Stimulated activated memory B cell treated with anti-CD40 and anti-IgM and Interleukin-4, amounts not matched to agents 10 μg/mL and 1 μg/mL and 100 μg/mL, for 72 hours (primary cell): ENCODE measurements around the gene PTPRF.
A peak's percentile ranks its signal among the peaks of the same experiment; 100 is the strongest.
"Not testable (repeated sequence)": the region's sequence is repeated elsewhere in the genome, so short reads cannot be mapped to it uniquely, and the experiment has no call there.

ENCODE experiments used
- ATAC-seq: fragments of 150-1000 bp; cut with Tn5 transposase; 2 replicates; pipeline ENCODE4 v1.10.0; 2021
- H3K27ac Mint-ChIP-seq: one replicate; pipeline ENCODE4 v1.8.0; 2022; ENCODE audit warnings: mild to moderate bottlenecking, mixed read lengths
- H3K27me3 Mint-ChIP-seq: one replicate; pipeline ENCODE4 v1.8.0; 2022; ENCODE audit warnings: mixed read lengths
- H3K36me3 Mint-ChIP-seq: one replicate; pipeline ENCODE4 v1.8.0; 2022; ENCODE audit warnings: mixed read lengths
- H3K4me1 Mint-ChIP-seq: one replicate; pipeline ENCODE4 v1.8.0; 2022; ENCODE audit warnings: mixed read lengths
- H3K4me3 Mint-ChIP-seq: one replicate; pipeline ENCODE4 v1.8.0; 2022; ENCODE audit warnings: mild to moderate bottlenecking, moderate library complexity, mixed read lengths
- H3K9me3 Mint-ChIP-seq: one replicate; pipeline ENCODE4 v1.8.0; 2022; ENCODE audit warnings: mixed read lengths

PTPRF gene

GRCh38 chr1:43530483-43531106 is at the start of gene PTPRF:
PTPRF (plus strand) TSS chr1:43530883; CDS start chr1:43545076, 14,193 bp downstream.
- Mint-ChIP-seq H3K36me3 (no peaks in the 10 kb centered on the region), H3K9me3 (no peaks in the 10 kb centered on the region), H3K4me1 (peaks cover 15% of the 10 kb centered on the region), H3K4me3 (peak within 1 kb of the TSS; percentile 83), H3K27ac (peak within 1 kb of the TSS; percentile 53), H3K27me3 (peaks cover 64% of the 10 kb centered on the region)
- ATAC-seq: peak; percentile 3

- H3K27me3 Mint-ChIP-seq: peaks cover 31% of the 10 kb centered on the region
- H3K36me3 Mint-ChIP-seq: no peaks in the 10 kb centered on the region
- ATAC-seq: no peak
- H3K27ac Mint-ChIP-seq: no peak overlapping the region
- H3K4me3 Mint-ChIP-seq: no peak overlapping the region
- H3K4me1 Mint-ChIP-seq: no peaks in the 10 kb centered on the region
- H3K9me3 Mint-ChIP-seq: peaks cover 6% of the 10 kb centered on the region
Observed at GRCh38 chr1:43481491-43481890, 49.2 kb upstream of the PTPRF start.

- Mint-ChIP-seq H3K27ac (no peak overlapping the region), H3K4me3 (no peak overlapping the region), H3K4me1 (no peaks in the 10 kb centered on the region), H3K27me3 (peaks cover 29% of the 10 kb centered on the region), H3K36me3 (no peaks in the 10 kb centered on the region), H3K9me3 (peaks cover 9% of the 10 kb centered on the region)
- ATAC-seq: no peak
Observed at GRCh38 chr1:43482215-43482614, 48.5 kb upstream of the PTPRF start.

GRCh38 chr1:43484367-43484766 is 46.3 kb upstream of the PTPRF start:
- H3K27ac Mint-ChIP-seq: no peak overlapping the region
- peaks cover 22% of the 10 kb centered on the region for H3K9me3 Mint-ChIP-seq
- no peak for ATAC-seq
- H3K27me3 Mint-ChIP-seq: peaks cover 18% of the 10 kb centered on the region
- H3K4me1 Mint-ChIP-seq: no peaks in the 10 kb centered on the region
- H3K4me3 Mint-ChIP-seq: no peak overlapping the region
- H3K36me3 Mint-ChIP-seq: peaks cover 7% of the 10 kb centered on the region

- Mint-ChIP-seq H3K27ac (no peak overlapping the region), H3K36me3 (peaks cover 17% of the 10 kb centered on the region), H3K4me1 (no peaks in the 10 kb centered on the region), H3K4me3 (no peak overlapping the region), H3K9me3 (peaks cover 37% of the 10 kb centered on the region), H3K27me3 (peaks cover 19% of the 10 kb centered on the region)
- ATAC-seq: no peak
Observed at GRCh38 chr1:43488165-43488564, 42.5 kb upstream of the PTPRF start.

- H3K36me3 Mint-ChIP-seq: peaks cover 17% of the 10 kb centered on the region
Observed at GRCh38 chr1:43491061-43491460, 39.6 kb upstream of the PTPRF start.

GRCh38 chr1:43492826-43493225 is 37.9 kb upstream of the PTPRF start:
- H3K27ac Mint-ChIP-seq: no peak overlapping the region

More at GRCh38 chr1:43491061-43491460, 39.6 kb upstream of the PTPRF start:
- Mint-ChIP-seq H3K4me1 (no peaks in the 10 kb centered on the region), H3K27me3 (peaks cover 27% of the 10 kb centered on the region), H3K27ac (no peak overlapping the region), H3K4me3 (no peak overlapping the region), H3K9me3 (peaks cover 33% of the 10 kb centered on the region)
- no peak for ATAC-seq

GRCh38 chr1:43493661-43494450 is 36.8 kb upstream of the PTPRF start:
- Mint-ChIP-seq H3K27me3 (peaks cover 35% of the 10 kb centered on the region), H3K4me3 (no peak overlapping the region), H3K4me1 (no peaks in the 10 kb centered on the region), H3K9me3 (peaks cover 20% of the 10 kb centered on the region), H3K27ac (no peak overlapping the region), H3K36me3 (peaks cover 15% of the 10 kb centered on the region)
- ATAC-seq: no peak

More at GRCh38 chr1:43492826-43493225, 37.9 kb upstream of the PTPRF start:
- Mint-ChIP-seq H3K27me3 (peaks cover 31% of the 10 kb centered on the region), H3K4me1 (no peaks in the 10 kb centered on the region), H3K9me3 (peaks cover 25% of the 10 kb centered on the region), H3K4me3 (no peak overlapping the region), H3K36me3 (peaks cover 17% of the 10 kb centered on the region)
- no peak for ATAC-seq

GRCh38 chr1:43495204-43495603 is 35.5 kb upstream of the PTPRF start:
- H3K27me3 Mint-ChIP-seq: peaks cover 39% of the 10 kb centered on the region

GRCh38 chr1:43499898-43500297 is 30.8 kb upstream of the PTPRF start:
- no peak overlapping the region for H3K4me3 Mint-ChIP-seq
- H3K9me3 Mint-ChIP-seq: no peaks in the 10 kb centered on the region
- no peak overlapping the region for H3K27ac Mint-ChIP-seq
- no peaks in the 10 kb centered on the region for H3K36me3 Mint-ChIP-seq
- peaks cover 49% of the 10 kb centered on the region for H3K27me3 Mint-ChIP-seq
- no peaks in the 10 kb centered on the region for H3K4me1 Mint-ChIP-seq
- ATAC-seq: no peak

More at GRCh38 chr1:43495204-43495603, 35.5 kb upstream of the PTPRF start:
- H3K4me1 Mint-ChIP-seq: no peaks in the 10 kb centered on the region
- no peak overlapping the region for H3K4me3 Mint-ChIP-seq
- no peak overlapping the region for H3K27ac Mint-ChIP-seq
- H3K36me3 Mint-ChIP-seq: peaks cover 2% of the 10 kb centered on the region
- ATAC-seq: no peak
- peaks cover 8% of the 10 kb centered on the region for H3K9me3 Mint-ChIP-seq

- H3K27me3 Mint-ChIP-seq: peaks cover 61% of the 10 kb centered on the region
- not testable (repeated sequence) for H3K9me3 Mint-ChIP-seq, H3K27ac Mint-ChIP-seq, H3K36me3 Mint-ChIP-seq, ATAC-seq, H3K4me1 Mint-ChIP-seq, H3K4me3 Mint-ChIP-seq
Observed at GRCh38 chr1:43501806-43502205, 28.9 kb upstream of the PTPRF start.

GRCh38 chr1:43503534-43503933 is 27.1 kb upstream of the PTPRF start:
- Mint-ChIP-seq H3K4me1 (no peaks in the 10 kb centered on the region), H3K36me3 (no peaks in the 10 kb centered on the region), H3K4me3 (no peak overlapping the region), H3K27me3 (peaks cover 71% of the 10 kb centered on the region), H3K27ac (no peak overlapping the region), H3K9me3 (no peaks in the 10 kb centered on the region)
- no peak for ATAC-seq

- Mint-ChIP-seq H3K27ac (no peak overlapping the region), H3K9me3 (no peaks in the 10 kb centered on the region), H3K36me3 (no peaks in the 10 kb centered on the region), H3K4me3 (no peak overlapping the region), H3K27me3 (peaks cover 62% of the 10 kb centered on the region), H3K4me1 (peaks cover 9% of the 10 kb centered on the region)
- ATAC-seq: no peak
Observed at GRCh38 chr1:43505077-43505780, 25.5 kb upstream of the PTPRF start.

- no peaks in the 10 kb centered on the region for H3K9me3 Mint-ChIP-seq
- no peak overlapping the region for H3K4me3 Mint-ChIP-seq
- H3K27ac Mint-ChIP-seq: no peak overlapping the region
- H3K27me3 Mint-ChIP-seq: peaks cover 55% of the 10 kb centered on the region
- H3K36me3 Mint-ChIP-seq: no peaks in the 10 kb centered on the region
- no peak for ATAC-seq
- H3K4me1 Mint-ChIP-seq: peaks cover 10% of the 10 kb centered on the region
Observed at GRCh38 chr1:43506233-43506632, 24.4 kb upstream of the PTPRF start.
